GM19099 (cell line): Measurements from ENCODE around the gene AP1S2.

Experiments used
- POLR2A ChIP-seq: IDR thresholded peaks from 3 replicates; pipeline ENCODE4 v1.6.1; 2011; ENCODE audit warnings: low read depth; ENCODE audit not compliant: insufficient read length; ENCODE audit errors: extremely low read depth

AP1S2 gene

GRCh38 chrX:15854712-15855567, at the start of gene AP1S2:
TSS of gene AP1S2 (minus strand) at chrX:15854813. CDS start at chrX:15852524, 2,289 bp downstream.
- TF ChIP-seq POLR2A: peak; percentile 84

DNA sequence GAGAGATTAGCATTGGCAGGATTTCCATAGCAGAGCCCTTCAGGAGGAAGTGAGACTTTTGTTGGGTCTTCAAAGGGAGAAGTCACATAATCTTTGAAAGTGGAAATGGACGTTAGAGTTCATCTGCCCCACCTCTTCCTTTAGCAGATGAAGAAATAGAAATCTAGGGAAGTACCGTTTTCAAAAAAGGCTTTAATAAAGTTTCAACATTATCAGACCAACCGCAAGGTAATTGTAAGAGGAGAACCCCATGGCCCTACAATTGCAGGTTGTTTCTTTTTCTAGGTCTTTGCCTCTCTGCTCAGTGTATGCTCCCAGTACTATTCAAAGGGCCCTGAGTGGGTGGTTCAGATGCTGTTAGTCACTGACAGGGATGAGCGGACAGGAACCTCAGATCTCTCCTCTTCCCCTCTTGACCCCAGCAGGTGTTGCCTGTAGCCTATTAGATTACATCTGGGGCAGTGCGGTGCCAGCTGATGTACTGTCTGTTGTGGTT, 48.6 kb upstream of the AP1S2 start:
- TF ChIP-seq POLR2A: peak; percentile 31

- TF ChIP-seq POLR2A: no peak
These were observed 40.7 kb upstream of the AP1S2 start for GRCh38 chrX:15895334-15895733.

DNA sequence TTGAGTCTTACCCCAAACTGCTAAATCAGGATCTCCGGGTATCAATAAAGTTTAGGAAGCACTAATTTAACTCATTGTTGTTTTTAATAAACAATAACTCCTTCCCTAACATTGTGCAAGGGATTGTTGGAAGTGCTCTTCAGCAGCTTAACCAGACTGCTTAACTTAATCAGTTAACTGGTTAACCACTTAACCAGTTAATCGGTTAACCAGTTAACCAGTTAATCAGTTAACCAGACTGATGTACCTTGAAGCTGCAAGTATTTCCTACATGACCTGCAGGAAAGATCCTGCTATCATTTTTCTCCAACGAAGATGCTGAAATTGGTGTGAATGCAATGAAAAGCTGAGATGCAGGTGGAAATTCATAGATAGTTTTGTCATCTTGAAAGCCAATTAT, 40.1 kb upstream of the AP1S2 start:
- TF ChIP-seq POLR2A: no peak

GRCh38 chrX:15890463-15890862, 35.9 kb upstream of the AP1S2 start:
- TF ChIP-seq POLR2A: no peak

GRCh38 chrX:15888062-15888461, 33.4 kb upstream of the AP1S2 start:
- TF ChIP-seq POLR2A: no peak

- no peak for TF ChIP-seq POLR2A
These were observed 28.9 kb upstream of the AP1S2 start for GRCh38 chrX:15883540-15883863.

DNA sequence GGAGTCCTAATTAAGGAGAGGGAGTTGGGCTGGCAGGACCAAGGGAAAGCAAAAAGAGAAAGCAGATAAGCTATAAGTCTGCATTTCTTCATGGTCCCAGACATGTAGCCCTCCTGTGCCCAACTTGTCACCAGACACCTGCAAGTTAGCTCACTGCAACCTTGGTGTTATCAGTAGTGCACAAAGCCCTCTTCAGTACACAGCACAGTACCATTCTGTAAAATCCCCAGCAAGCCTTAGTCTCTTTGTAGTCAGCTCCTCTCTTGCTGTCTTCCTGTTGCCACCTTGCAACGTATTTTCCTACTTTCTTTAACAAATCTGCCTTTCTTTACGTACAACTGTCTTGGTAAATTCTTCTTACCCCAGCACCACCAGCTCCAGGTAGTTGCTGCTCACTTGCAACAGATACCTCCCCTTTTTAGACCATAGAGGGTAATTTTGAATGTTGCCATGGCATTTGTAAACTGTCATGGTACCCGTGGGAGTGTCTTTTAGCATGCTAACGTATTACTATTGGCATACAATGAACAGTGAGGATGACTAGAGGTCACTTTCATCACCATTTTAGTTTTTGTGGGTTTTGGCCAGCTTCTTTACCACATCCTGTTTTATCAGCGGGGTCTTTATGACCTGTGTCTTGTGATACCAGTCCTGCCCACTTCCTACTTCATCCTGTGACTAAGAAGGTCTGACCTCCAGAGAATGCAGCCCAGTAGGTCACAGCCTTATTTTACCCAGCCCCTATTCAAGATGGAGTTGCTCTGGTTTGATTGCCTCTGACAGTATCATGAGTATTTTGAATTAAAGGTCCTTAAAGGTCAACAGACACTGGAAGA, 28.3 kb upstream of the AP1S2 start:
- no peak for TF ChIP-seq POLR2A

DNA sequence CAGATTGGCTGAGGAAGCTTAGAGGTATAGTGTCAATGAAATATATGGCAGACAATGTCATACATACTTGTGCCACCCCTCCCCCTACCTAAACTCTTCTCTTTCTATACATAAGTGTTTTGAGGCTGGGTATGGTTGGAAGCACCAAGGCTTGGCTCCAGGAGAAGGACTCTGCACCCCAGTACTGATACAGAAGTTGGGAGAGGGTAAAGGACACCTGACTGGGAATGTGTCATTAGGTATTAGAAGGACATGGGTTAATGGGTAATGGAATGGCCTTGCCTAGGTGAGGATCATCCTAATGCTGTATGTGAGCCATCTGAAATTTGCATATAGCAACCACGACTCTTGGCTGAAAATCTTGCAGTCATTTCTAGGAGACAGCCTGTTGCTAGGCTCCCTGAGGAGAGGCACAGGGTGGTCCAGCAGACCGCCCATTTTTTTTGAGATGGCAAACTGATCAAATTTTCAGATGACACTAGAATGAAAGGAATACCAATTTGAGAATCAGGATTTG, 26.8 kb upstream of the AP1S2 start:
- no peak for TF ChIP-seq POLR2A

DNA sequence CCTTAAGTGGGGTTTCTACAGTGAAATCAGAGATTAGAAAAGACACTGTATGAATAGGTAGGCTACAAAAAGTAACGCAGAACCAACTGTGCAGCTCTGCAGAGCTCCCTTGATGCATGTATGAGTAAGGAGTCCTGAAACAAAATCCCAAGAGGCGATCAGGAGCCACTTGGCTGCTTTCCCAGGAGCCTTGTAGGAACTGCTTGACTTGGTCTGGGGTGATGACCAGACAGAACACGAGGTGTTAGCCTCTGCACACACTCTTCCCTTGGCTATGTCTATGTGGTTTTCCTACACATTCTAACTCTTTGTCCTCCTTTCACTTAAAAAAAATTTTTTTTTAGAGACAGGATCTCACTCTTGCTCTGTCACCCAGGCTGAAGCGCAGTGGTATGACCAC, 22.8 kb upstream of the AP1S2 start:
- no peak for TF ChIP-seq POLR2A

GRCh38 chrX:15874672-15875071, 20.1 kb upstream of the AP1S2 start:
- TF ChIP-seq POLR2A: no peak

DNA sequence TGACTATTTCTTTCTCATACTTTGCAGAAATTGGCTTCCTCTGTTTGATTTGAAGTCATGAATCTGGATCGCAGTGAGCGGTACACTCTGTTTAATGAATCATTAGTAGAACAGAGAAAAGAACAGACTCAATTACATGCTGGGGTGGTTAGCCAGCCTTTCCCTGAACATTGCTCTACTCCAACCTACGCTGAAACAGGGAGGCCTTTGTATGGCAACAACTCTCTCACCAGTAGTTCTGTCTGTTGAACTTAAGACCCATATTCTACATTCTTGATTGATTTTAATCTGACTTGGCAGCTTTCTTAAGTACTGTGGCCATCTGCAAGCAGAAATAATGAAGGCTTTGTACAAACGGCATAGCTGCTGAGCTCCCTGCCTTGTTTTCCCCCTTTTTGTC, 19.0 kb upstream of the AP1S2 start:
- TF ChIP-seq POLR2A: no peak

- TF ChIP-seq POLR2A: no peak
These were observed 15.7 kb upstream of the AP1S2 start for GRCh38 chrX:15870310-15870709.

DNA sequence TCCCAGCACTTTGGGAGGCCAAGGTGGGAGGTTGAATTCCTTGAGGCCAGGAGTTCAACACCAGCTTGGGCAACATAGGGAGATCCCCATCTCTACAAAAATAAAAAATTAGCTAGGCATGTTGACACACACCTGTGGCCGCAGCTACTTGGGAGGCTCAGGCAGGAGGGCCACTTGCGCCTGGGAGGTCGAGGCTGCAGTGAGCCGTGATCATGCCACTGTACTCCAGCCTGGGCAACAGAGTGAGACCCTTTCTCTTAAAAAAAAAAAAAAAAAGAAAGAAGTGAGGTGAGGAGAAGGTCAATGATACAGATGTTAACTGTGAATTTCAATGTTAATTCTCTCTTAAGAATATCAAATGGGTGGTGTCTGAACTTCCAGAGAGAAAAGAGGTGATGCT, 15.1 kb upstream of the AP1S2 start:
- no peak for TF ChIP-seq POLR2A

GRCh38 chrX:15866147-15866546, 11.5 kb upstream of the AP1S2 start:
- TF ChIP-seq POLR2A: no peak

DNA sequence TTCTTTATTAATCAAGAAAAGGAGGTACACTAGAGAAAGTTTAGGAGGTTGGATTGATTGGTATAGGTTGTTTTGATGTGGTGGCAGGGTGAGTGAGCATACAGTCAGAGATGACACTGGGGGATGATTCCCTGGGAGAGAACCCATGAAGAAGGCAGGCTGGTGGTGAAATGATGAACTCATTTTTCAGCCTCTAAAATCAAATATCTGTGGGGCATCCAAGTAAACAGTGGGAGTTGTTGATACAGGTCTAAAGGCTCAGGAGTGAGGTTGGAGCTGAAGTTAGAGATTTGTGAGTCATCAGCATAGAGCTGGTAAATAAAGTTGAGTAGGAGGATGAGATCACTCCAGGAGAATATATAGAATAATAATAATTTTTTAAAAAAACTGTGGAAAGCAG, 10.0 kb upstream of the AP1S2 start:
- TF ChIP-seq POLR2A: no peak
